WTC11 (cell line): Measurements from ENCODE around the gene ANTXRL. TPM values are rescaled to one million over a fixed set of nuclear protein-coding genes. Genes with fewer than 3 reads are reported as not detected.
"Not testable (repeated sequence)": the region's sequence is repeated elsewhere in the genome, so short reads cannot be mapped to it uniquely, and the experiment has no call there.

Source experiments
- ATAC-seq: fragments of 200-7000 bp; cut with Tn5 transposase; 2 replicates; pipeline ENCODE4 v1.10.0; 2021; ENCODE audit warnings: mild to moderate bottlenecking, moderate library complexity
- CTCF ChIA-PET: fragments of 300-600 bp; sonication (Branson Sonifier 250); formaldehyde crosslinking; loops from one replicate; lab custom pipeline; 2021; ENCODE audit warnings: antibody characterized with exemption; lab: Charles Lee
- POLR2A ChIA-PET: fragments of 350-600 bp; sonication (Branson Sonifier 250); formaldehyde crosslinking; loops from one replicate; lab custom pipeline; 2021; ENCODE audit warnings: antibody characterized with exemption; lab: Charles Lee
- DNase-seq: peaks from one replicate; pipeline ENCODE4 v3.0.0; 2021; ENCODE audit warnings: low spot score
- H3K27ac Mint-ChIP-seq: 2 replicates; pipeline ENCODE4 v1.8.0; 2021; ENCODE audit warnings: mixed read lengths
- H3K27me3 Mint-ChIP-seq: 2 replicates; pipeline ENCODE4 v1.8.0; 2021; ENCODE audit warnings: low read depth, mild to moderate bottlenecking, moderate library complexity, mixed read lengths
- H3K36me3 Mint-ChIP-seq: 2 replicates; pipeline ENCODE4 v1.8.0; 2021; ENCODE audit warnings: mixed read lengths
- H3K4me1 Mint-ChIP-seq: 2 replicates; pipeline ENCODE4 v1.8.0; 2022; ENCODE audit warnings: mixed read lengths
- H3K4me3 Mint-ChIP-seq: 2 replicates; pipeline ENCODE4 v1.8.0; 2021; ENCODE audit warnings: mild to moderate bottlenecking, moderate library complexity, mixed read lengths
- H3K9me3 Mint-ChIP-seq: 2 replicates; pipeline ENCODE4 v1.8.0; 2021; ENCODE audit warnings: mixed read lengths
- ATF1 ChIP-seq: sonication (generic); formaldehyde crosslinking; IDR thresholded peaks from 2 replicates; pipeline ENCODE4 v1.8.1; 2023; ENCODE audit warnings: mild to moderate bottlenecking, moderate library complexity, missing genetic modification reagents
- ATF3 ChIP-seq: sonication (generic); formaldehyde crosslinking; conservative IDR thresholded peaks from 2 replicates; pipeline ENCODE4 v1.8.1; 2022; ENCODE audit warnings: mild to moderate bottlenecking, missing genetic modification reagents
- CBFB ChIP-seq: sonication (generic); formaldehyde crosslinking; IDR thresholded peaks from 2 replicates; pipeline ENCODE4 v1.8.1; 2022; ENCODE audit warnings: mild to moderate bottlenecking, low read depth, missing genetic modification reagents
- CREM ChIP-seq: sonication (generic); formaldehyde crosslinking; IDR thresholded peaks from 2 replicates; pipeline ENCODE4 v1.8.1; 2022; ENCODE audit warnings: mild to moderate bottlenecking, missing genetic modification reagents, moderate library complexity
- E2F1 ChIP-seq: sonication (generic); formaldehyde crosslinking; IDR thresholded peaks from 2 replicates; pipeline ENCODE4 v1.8.0; 2022; ENCODE audit warnings: mild to moderate bottlenecking, missing genetic modification reagents
- ETV6 ChIP-seq: sonication (generic); formaldehyde crosslinking; IDR thresholded peaks from 2 replicates; pipeline ENCODE4 v1.8.1; 2022; ENCODE audit warnings: mild to moderate bottlenecking, missing genetic modification reagents
- FOXK1 ChIP-seq: sonication (generic); formaldehyde crosslinking; IDR thresholded peaks from 2 replicates; pipeline ENCODE4 v1.8.0; 2022; ENCODE audit warnings: mild to moderate bottlenecking, moderate library complexity, missing genetic modification reagents
- FOXP1 ChIP-seq: sonication (generic); formaldehyde crosslinking; IDR thresholded peaks from 2 replicates; pipeline ENCODE4 v1.8.0; 2022; ENCODE audit warnings: missing genetic modification reagents, mild to moderate bottlenecking, moderate library complexity, borderline replicate concordance
- GTF2I ChIP-seq: fragments of 250-450 bp; sonication (Bioruptor Pico); conservative IDR thresholded peaks from 2 replicates; pipeline ENCODE4 v1.4.0; 2021; ENCODE audit warnings: mild to moderate bottlenecking
- HMGA2 ChIP-seq: fragments of 250-450 bp; sonication (Bioruptor Pico); IDR thresholded peaks from 2 replicates; pipeline ENCODE4 v1.4.0; 2021; ENCODE audit warnings: mild to moderate bottlenecking, moderate library complexity
- MAX ChIP-seq: sonication (generic); formaldehyde crosslinking; IDR thresholded peaks from 2 replicates; pipeline ENCODE4 v1.8.0; 2022; ENCODE audit warnings: mild to moderate bottlenecking, missing genetic modification reagents
- MYBL2 ChIP-seq: sonication (generic); formaldehyde crosslinking; IDR thresholded peaks from 2 replicates; pipeline ENCODE4 v1.8.1; 2023; ENCODE audit warnings: mild to moderate bottlenecking, moderate library complexity, missing genetic modification reagents
- NFATC4 ChIP-seq: fragments of 250-450 bp; sonication (Bioruptor Pico); IDR thresholded peaks from 2 replicates; pipeline ENCODE4 v1.9.0; 2021; ENCODE audit warnings: mild to moderate bottlenecking
- NFE2L1 ChIP-seq: sonication (generic); formaldehyde crosslinking; IDR thresholded peaks from 2 replicates; pipeline ENCODE4 v1.8.1; 2023; ENCODE audit warnings: missing genetic modification reagents
- NR1H2 ChIP-seq: sonication (generic); formaldehyde crosslinking; IDR thresholded peaks from 2 replicates; pipeline ENCODE4 v1.9.0; 2021; ENCODE audit warnings: mild to moderate bottlenecking, moderate library complexity, missing genetic modification reagents
- NR2C2 ChIP-seq: sonication (generic); formaldehyde crosslinking; IDR thresholded peaks from 2 replicates; pipeline ENCODE4 v1.8.0; 2022; ENCODE audit warnings: mild to moderate bottlenecking, missing genetic modification reagents
- SMAD4 ChIP-seq: sonication (generic); formaldehyde crosslinking; IDR thresholded peaks from 2 replicates; pipeline ENCODE4 v1.8.0; 2022; ENCODE audit warnings: mild to moderate bottlenecking, missing genetic modification reagents
- TEAD4 ChIP-seq: sonication (generic); formaldehyde crosslinking; IDR thresholded peaks from 2 replicates; pipeline ENCODE4 v1.8.0; 2022; ENCODE audit warnings: mild to moderate bottlenecking, missing genetic modification reagents
- ZBTB21 ChIP-seq: sonication (generic); formaldehyde crosslinking; IDR thresholded peaks from 2 replicates; pipeline ENCODE4 v1.8.1; 2023; ENCODE audit warnings: mild to moderate bottlenecking, missing genetic modification reagents, borderline replicate concordance
- ZNF396 ChIP-seq: fragments of 250-450 bp; sonication (Bioruptor Pico); IDR thresholded peaks from 2 replicates; pipeline ENCODE4 v1.8.0; 2021; ENCODE audit warnings: mild to moderate bottlenecking, moderate library complexity, borderline replicate concordance
- total RNA-seq: library from RNA; stranded (reverse); gene quantifications from 3 replicates; pipeline ENCODE4 v1.2.3, GENCODE V29; 2021
- TF ChIP-seq, protein P1 (sequence below): sonication (generic); formaldehyde crosslinking; IDR thresholded peaks from 2 replicates; pipeline ENCODE4 v1.8.1; 2023; ENCODE audit warnings: mild to moderate bottlenecking, missing genetic modification reagents, borderline replicate concordance
- TF ChIP-seq, protein P2 (sequence below): sonication (generic); formaldehyde crosslinking; IDR thresholded peaks from 2 replicates; pipeline ENCODE4 v1.8.1; 2022; ENCODE audit warnings: mild to moderate bottlenecking, moderate library complexity, missing genetic modification reagents

The ANTXRL gene
- total RNA-seq, 1 experiment from 2014 or later = not detected

DNA sequence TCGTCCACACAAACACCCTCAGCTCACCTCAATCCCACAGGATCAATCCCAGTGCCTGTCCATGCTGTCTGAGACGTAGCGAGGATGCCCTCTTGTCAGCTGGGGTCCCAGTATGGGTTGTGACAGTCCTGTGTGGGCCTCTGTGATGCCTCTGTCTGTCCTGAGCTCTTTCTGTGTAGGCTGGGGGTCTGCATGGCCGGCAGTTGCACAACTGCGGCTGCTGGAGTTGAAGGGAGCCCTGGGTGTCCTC lies 12.4 kb downstream of the ANTXRL start (continued):
- no peak for TF ChIP-seq E2F1 (CRISPR knock-in tag)
- TF ChIP-seq CBFB = no peak
- no peak for TF ChIP-seq NR2C2 (CRISPR knock-in tag)
- TF ChIP-seq, protein P1, sequence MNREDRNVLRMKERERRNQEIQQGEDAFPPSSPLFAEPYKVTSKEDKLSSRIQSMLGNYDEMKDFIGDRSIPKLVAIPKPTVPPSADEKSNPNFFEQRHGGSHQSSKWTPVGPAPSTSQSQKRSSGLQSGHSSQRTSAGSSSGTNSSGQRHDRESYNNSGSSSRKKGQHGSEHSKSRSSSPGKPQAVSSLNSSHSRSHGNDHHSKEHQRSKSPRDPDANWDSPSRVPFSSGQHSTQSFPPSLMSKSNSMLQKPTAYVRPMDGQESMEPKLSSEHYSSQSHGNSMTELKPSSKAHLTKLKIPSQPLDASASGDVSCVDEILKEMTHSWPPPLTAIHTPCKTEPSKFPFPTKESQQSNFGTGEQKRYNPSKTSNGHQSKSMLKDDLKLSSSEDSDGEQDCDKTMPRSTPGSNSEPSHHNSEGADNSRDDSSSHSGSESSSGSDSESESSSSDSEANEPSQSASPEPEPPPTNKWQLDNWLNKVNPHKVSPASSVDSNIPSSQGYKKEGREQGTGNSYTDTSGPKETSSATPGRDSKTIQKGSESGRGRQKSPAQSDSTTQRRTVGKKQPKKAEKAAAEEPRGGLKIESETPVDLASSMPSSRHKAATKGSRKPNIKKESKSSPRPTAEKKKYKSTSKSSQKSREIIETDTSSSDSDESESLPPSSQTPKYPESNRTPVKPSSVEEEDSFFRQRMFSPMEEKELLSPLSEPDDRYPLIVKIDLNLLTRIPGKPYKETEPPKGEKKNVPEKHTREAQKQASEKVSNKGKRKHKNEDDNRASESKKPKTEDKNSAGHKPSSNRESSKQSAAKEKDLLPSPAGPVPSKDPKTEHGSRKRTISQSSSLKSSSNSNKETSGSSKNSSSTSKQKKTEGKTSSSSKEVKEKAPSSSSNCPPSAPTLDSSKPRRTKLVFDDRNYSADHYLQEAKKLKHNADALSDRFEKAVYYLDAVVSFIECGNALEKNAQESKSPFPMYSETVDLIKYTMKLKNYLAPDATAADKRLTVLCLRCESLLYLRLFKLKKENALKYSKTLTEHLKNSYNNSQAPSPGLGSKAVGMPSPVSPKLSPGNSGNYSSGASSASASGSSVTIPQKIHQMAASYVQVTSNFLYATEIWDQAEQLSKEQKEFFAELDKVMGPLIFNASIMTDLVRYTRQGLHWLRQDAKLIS = no peak
- no peak for TF ChIP-seq ATF1 (CRISPR knock-in tag)
- TF ChIP-seq NFATC4 (CRISPR knock-in tag) = no peak
- no peak for TF ChIP-seq CREM (CRISPR knock-in tag)
- no peak for TF ChIP-seq ATF3 (CRISPR knock-in tag)
- no peak for TF ChIP-seq MAX
- TF ChIP-seq MYBL2 (CRISPR knock-in tag) = no peak
- TF ChIP-seq GTF2I (CRISPR knock-in tag) = no peak
- no peak for TF ChIP-seq ETV6

DNA sequence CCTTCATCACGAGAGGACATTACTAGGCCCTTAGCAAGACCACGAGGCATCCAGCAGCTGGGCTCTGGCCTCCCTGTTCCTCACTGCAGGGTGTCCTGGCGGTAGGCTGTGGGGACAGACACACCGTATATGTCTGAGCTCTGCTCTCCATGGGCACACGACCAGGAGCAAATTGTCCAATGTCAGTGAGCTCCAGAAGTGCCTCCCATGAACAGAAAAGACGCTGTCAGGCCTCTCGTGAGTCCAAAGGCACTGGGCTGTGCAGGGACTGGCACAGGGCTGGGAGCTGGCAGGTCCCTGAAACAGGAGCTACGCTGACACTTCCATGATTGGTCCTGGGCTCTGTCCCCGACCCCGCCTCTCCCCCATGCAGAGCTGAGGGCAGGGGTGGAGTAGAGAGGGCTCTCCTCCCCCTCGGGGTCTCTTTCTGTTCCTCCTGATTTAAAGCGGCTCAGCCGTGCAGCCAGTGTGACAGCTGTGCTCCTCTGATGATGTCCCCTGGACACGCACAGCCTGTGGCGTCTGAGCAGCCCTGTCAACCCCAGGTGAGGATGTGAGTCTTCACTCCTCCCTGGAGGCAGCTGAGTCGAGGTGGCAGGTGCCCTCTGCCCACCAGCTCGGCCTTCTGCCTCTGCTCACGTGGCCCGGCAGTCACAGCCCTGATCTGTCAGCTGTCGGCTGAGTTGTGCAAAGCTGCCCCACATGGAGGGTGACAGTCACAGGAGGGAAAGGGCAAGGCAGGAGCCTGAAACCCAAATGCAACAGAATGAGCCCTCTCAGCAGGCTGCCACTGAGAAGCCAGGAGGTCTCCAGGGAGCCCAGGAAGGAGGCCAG lies 13.0 kb downstream of the ANTXRL start:
- POLR2A ChIA-PET = no interaction called here

GRCh38 chr10:46300370-46300711 lies 13.5 kb downstream of the ANTXRL start:
- H3K36me3 Mint-ChIP-seq, DNase-seq, H3K4me3 Mint-ChIP-seq, H3K27me3 Mint-ChIP-seq, H3K27ac Mint-ChIP-seq, H3K4me1 Mint-ChIP-seq, ATAC-seq, POLR2A ChIA-PET, H3K9me3 Mint-ChIP-seq: not testable (repeated sequence)
- CTCF ChIA-PET = interaction anchor here (1.7 kb wide), 1 partner anchor 72 kb away, joined by 6 read pairs; no protein-coding TSS in a partner anchor

More for the DNA sequence above, 13.0 kb downstream of the ANTXRL start:
- Mint-ChIP-seq H3K4me1 (peaks cover 3% of the 10 kb centered on the region), H3K4me3 (no peak overlapping the region), H3K9me3 (no peaks in the 10 kb centered on the region), H3K27ac (no peak overlapping the region), H3K27me3 (no peaks in the 10 kb centered on the region), H3K36me3 (no peaks in the 10 kb centered on the region)
- CTCF ChIA-PET = interaction anchor here (1.7 kb wide), 1 partner anchor 71 kb away, joined by 6 read pairs; no protein-coding TSS in a partner anchor
- TF ChIP-seq, protein P2, sequence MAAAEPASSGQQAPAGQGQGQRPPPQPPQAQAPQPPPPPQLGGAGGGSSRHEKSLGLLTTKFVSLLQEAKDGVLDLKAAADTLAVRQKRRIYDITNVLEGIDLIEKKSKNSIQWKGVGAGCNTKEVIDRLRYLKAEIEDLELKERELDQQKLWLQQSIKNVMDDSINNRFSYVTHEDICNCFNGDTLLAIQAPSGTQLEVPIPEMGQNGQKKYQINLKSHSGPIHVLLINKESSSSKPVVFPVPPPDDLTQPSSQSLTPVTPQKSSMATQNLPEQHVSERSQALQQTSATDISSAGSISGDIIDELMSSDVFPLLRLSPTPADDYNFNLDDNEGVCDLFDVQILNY (CRISPR knock-in tag) = no peak
- TF ChIP-seq FOXK1 (CRISPR knock-in tag) (no peak), ZNF396 (CRISPR knock-in tag) (no peak), FOXP1 (CRISPR knock-in tag) (no peak), ZBTB21 (CRISPR knock-in tag) (no peak), SMAD4 (no peak), HMGA2 (no peak), NR1H2 (no peak), TEAD4 (CRISPR knock-in tag) (no peak), NFE2L1 (CRISPR knock-in tag) (no peak)
- ATAC-seq = peak; percentile 60
- DNase-seq = no peak
